ENCODE data around the gene RAMP2.

DNA sequence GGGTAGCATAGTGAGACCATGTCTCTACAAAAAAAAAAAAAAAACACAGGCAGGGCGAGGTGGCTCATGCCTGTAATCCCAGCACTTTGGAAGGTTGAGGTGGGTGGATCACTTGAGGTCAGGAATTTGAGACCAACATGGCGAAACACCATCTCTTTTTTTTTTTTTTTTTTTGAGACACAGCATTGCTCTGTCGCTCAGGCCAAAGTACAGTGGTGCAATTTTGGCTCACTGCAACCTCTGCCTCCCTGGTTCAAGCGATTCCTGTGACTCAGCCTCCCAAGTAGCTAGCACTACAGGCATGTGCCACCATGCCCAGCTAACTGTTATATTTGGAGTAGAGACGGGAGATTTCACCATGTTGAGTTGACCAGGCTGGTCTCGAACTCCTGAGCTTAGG, 5.1 kb downstream of the RAMP2 start:
- TF ChIP-seq CHD4 (IDR thresholded peaks at IDR 0.05; ENCODE audit: borderline replicate concordance) (no peak), CTCF (IDR thresholded peaks at IDR 0.05) (no peak), USF2 (IDR thresholded peaks at IDR 0.05) (no peak), POLR2A (IDR thresholded peaks at IDR 0.05; ENCODE audit: low read length) (no peak), HOXA7 (CRISPR knock-in tag; IDR thresholded peaks at IDR 0.05) (no peak), RFX5 (IDR thresholded peaks at IDR 0.05) (no peak), RAD21 (conservative IDR thresholded peaks at IDR 0.05 in 1 of 2, IDR thresholded peaks at IDR 0.05 in 1 of 2) (no peak)

Measured in A549 (cell line).